H1 (cell line): ENCODE data around the gene PARS2. TPM values are rescaled to one million over a fixed set of nuclear protein-coding genes. Genes with fewer than 3 reads are reported as not detected.

Source experiments
- CTCF ChIA-PET: fragments of 300-600 bp; sonication (Branson Sonifier 250); formaldehyde crosslinking; loops from one replicate; lab custom pipeline; 2021; ENCODE audit not compliant: partially characterized antibody; lab: Charles Lee
- POLR2A ChIA-PET: fragments of 300-600 bp; sonication (Branson Sonifier 250); formaldehyde crosslinking; loops from one replicate; lab custom pipeline; 2021; ENCODE audit warnings: inconsistent platforms; ENCODE audit not compliant: partially characterized antibody; lab: Charles Lee
- DNase-seq, 2 experiments: peaks; one replicate each; pipeline versions ENCODE4 v3.0.0 to v3.0.0-alpha.2; 2010 to 2022; ENCODE audit warnings: low spot score in 2 of 2, low read depth in 1 of 2, mixed read lengths in 1 of 2
- FAIRE-seq: peaks from 2 replicates; lab custom pipeline; 2011; peaks lifted over from hg19 to GRCh38; lab: Jason Lieb, UNC
- H2AFZ ChIP-seq: 2 replicates; pipeline ENCODE4 v1.8.1; 2012; ENCODE audit warnings: low read length, inconsistent platforms
- H2AK5ac ChIP-seq: 2 replicates; pipeline ENCODE4 v1.6.1; 2013; ENCODE audit warnings: low read depth, low read length
- H2BK120ac ChIP-seq: replicated peaks from 2 replicates; pipeline ENCODE3; 2013; ENCODE audit warnings: low read depth, low read length, inconsistent platforms
- H2BK12ac ChIP-seq: 2 replicates; pipeline ENCODE4 v1.6.1; 2013; ENCODE audit warnings: low read depth, low read length
- H2BK15ac ChIP-seq: 2 replicates; pipeline ENCODE4 v1.6.1; 2013; ENCODE audit warnings: low read length
- H2BK20ac ChIP-seq: 2 replicates; pipeline ENCODE4 v1.6.1; 2013; ENCODE audit warnings: low read length
- H2BK5ac ChIP-seq: 2 replicates; pipeline ENCODE4 v1.6.1; 2013; ENCODE audit warnings: low read depth, low read length
- H3K14ac ChIP-seq: 2 replicates; pipeline ENCODE4 v1.6.1; 2013; ENCODE audit warnings: inconsistent platforms; ENCODE audit not compliant: insufficient read length
- H3K18ac ChIP-seq: 2 replicates; pipeline ENCODE4 v1.6.1; 2013; ENCODE audit warnings: low read length; ENCODE audit errors: extremely low read depth
- H3K23ac ChIP-seq: 2 replicates; pipeline ENCODE4 v1.6.1; 2013; ENCODE audit warnings: inconsistent platforms; ENCODE audit not compliant: insufficient read length
- H3K23me2 ChIP-seq: 2 replicates; pipeline ENCODE4 v1.6.1; 2013; ENCODE audit warnings: low read depth, low read length
- H3K27ac ChIP-seq: 2 replicates; pipeline ENCODE4 v1.6.1; 2011; ENCODE audit warnings: low read depth, low read length, inconsistent platforms
- H3K27me3 ChIP-seq, 4 experiments: replicated peaks in 1 of 4; 1 replicate in 1 of 4; 2 replicates in 3 of 4; pipeline versions ENCODE4 v1.6.1 to v1.8.1; 2011 to 2013; ENCODE audit warnings: low read length in 3 of 4, mild to moderate bottlenecking in 3 of 4, inconsistent platforms in 2 of 4, mixed read lengths in 2 of 4, moderate library complexity in 1 of 4; ENCODE audit not compliant: control insufficient read depth in 3 of 4, insufficient read depth in 3 of 4; ENCODE audit errors: extremely low read depth in 1 of 4
- H3K36me3 ChIP-seq, 4 experiments: 2 replicates each; pipeline versions ENCODE4 v1.6.1 to v1.8.1; 2011 to 2013; ENCODE audit warnings: mild to moderate bottlenecking in 4 of 4, low read length in 3 of 4, moderate library complexity in 2 of 4, control low read depth in 1 of 4, inconsistent platforms in 1 of 4; ENCODE audit not compliant: insufficient read depth in 4 of 4, control insufficient read depth in 2 of 4
- H3K4ac ChIP-seq: replicated peaks from 2 replicates; pipeline ENCODE3; 2013; ENCODE audit warnings: low read length, low read depth, mixed read lengths, inconsistent platforms; ENCODE audit not compliant: insufficient read length
- H3K4me1 ChIP-seq, 4 experiments: replicated peaks in 1 of 4; 1 replicate in 1 of 4; 2 replicates in 3 of 4; pipeline versions ENCODE4 v1.6.1 to v1.8.1; 2011 to 2013; ENCODE audit warnings: low read length in 3 of 4, inconsistent platforms in 2 of 4, mixed read lengths in 1 of 4; ENCODE audit not compliant: insufficient read depth in 4 of 4, control insufficient read depth in 3 of 4
- H3K4me2 ChIP-seq, 2 experiments: 2 replicates each; pipeline versions ENCODE4 v1.6.1 to v1.8.1; 2011 to 2013; ENCODE audit warnings: low read depth in 2 of 2, low read length in 2 of 2, control low read depth in 1 of 2, inconsistent platforms in 1 of 2, mild to moderate bottlenecking in 1 of 2; ENCODE audit not compliant: insufficient read depth in 1 of 2
- H3K4me3 ChIP-seq, 4 experiments: fragments of 200-600, 300-600 bp in 1 of 4; sonication (generic), shearing (Covaris generic), sonication (Bioruptor Twin) in 1 of 4; 2 replicates each; pipeline versions ENCODE4 v1.5.1 to v1.8.1; 2011 to 2016; ENCODE audit warnings: low read length in 4 of 4, low read depth in 3 of 4, control low read depth in 2 of 4, inconsistent platforms in 2 of 4, mild to moderate bottlenecking in 2 of 4, mixed read lengths in 1 of 4, moderate library complexity in 1 of 4; ENCODE audit not compliant: insufficient read depth in 2 of 4; ENCODE audit errors: extremely low read depth in 1 of 4
- H3K56ac ChIP-seq: replicated peaks from 2 replicates; pipeline ENCODE3; 2013; ENCODE audit warnings: low read depth, mild to moderate bottlenecking, mixed read lengths, low read length, inconsistent platforms; ENCODE audit not compliant: insufficient read length
- H3K79me1 ChIP-seq: 2 replicates; pipeline ENCODE4 v1.6.1; 2013; ENCODE audit warnings: low read depth, low read length, control low read depth
- H3K79me2 ChIP-seq, 2 experiments: 2 replicates each; pipeline versions ENCODE4 v1.6.1 to v1.8.1; 2012 to 2013; ENCODE audit warnings: low read length in 2 of 2, mild to moderate bottlenecking in 2 of 2, inconsistent platforms in 1 of 2; ENCODE audit not compliant: insufficient read depth in 2 of 2, control insufficient read depth in 1 of 2
- H3K9ac ChIP-seq, 4 experiments: replicated peaks in 1 of 4; 1 replicate in 1 of 4; 2 replicates in 3 of 4; pipeline versions ENCODE4 v1.6.1 to v1.8.1; 2011 to 2013; ENCODE audit warnings: low read depth in 3 of 4, low read length in 3 of 4, control low read depth in 2 of 4, mild to moderate bottlenecking in 2 of 4, moderate library complexity in 2 of 4, inconsistent platforms in 1 of 4; ENCODE audit errors: extremely low read depth in 1 of 4
- H3K9me3 ChIP-seq, 2 experiments: 2 replicates each; pipeline versions ENCODE4 v1.6.1 to v1.8.1; 2012 to 2013; ENCODE audit warnings: mild to moderate bottlenecking in 2 of 2, moderate library complexity in 2 of 2, control low read depth in 1 of 2, inconsistent platforms in 1 of 2, low read depth in 1 of 2, low read length in 1 of 2, mixed read lengths in 1 of 2; ENCODE audit not compliant: insufficient read depth in 2 of 2
- H4K20me1 ChIP-seq, 2 experiments: replicated peaks in 1 of 2; 2 replicates each; pipeline versions ENCODE3 to v1.8.1; 2011 to 2013; ENCODE audit warnings: inconsistent platforms in 2 of 2, low read length in 2 of 2, mild to moderate bottlenecking in 1 of 2; ENCODE audit not compliant: insufficient read depth in 2 of 2, control insufficient read depth in 1 of 2
- H4K5ac ChIP-seq: 2 replicates; pipeline ENCODE4 v1.6.1; 2013; ENCODE audit warnings: low read length, low read depth, mixed read lengths, inconsistent platforms; ENCODE audit not compliant: insufficient read length
- H4K8ac ChIP-seq: 2 replicates; pipeline ENCODE4 v1.8.0; 2013; ENCODE audit warnings: mild to moderate bottlenecking, moderate library complexity, low read length, inconsistent platforms; ENCODE audit not compliant: insufficient read depth; ENCODE audit errors: extremely low read depth
- H4K91ac ChIP-seq: replicated peaks from 2 replicates; pipeline ENCODE3; 2013; ENCODE audit warnings: low read length, mixed read lengths, inconsistent platforms; ENCODE audit not compliant: insufficient read length
- ASH2L ChIP-seq: fragments of 200-600, 300-600 bp; sonication (generic); IDR thresholded peaks from one replicate; pipeline ENCODE4 v1.7.1; 2017; ENCODE audit warnings: low read length
- BCL11A ChIP-seq, 2 experiments: IDR thresholded peaks; one replicate each; pipeline ENCODE4 v1.6.1; 2011; ENCODE audit warnings: low read depth in 2 of 2, low read length in 2 of 2, mild to moderate bottlenecking in 2 of 2
- BRCA1 ChIP-seq: IDR thresholded peaks from 2 replicates; pipeline ENCODE4 v1.6.1; 2012; ENCODE audit warnings: low read depth, low read length, improper control_type of control experiment
- CBX8 ChIP-seq: fragments of 300-800, 300-1000 bp; sonication (generic); IDR thresholded peaks from 2 replicates; pipeline ENCODE4 v1.7.1; 2016; ENCODE audit warnings: low read depth, low read length, borderline replicate concordance
- CHD1 ChIP-seq: IDR thresholded peaks from 2 replicates; pipeline ENCODE4 v1.6.1; 2012; ENCODE audit warnings: low read depth, low read length, improper control_type of control experiment
- CREB1 ChIP-seq: IDR thresholded peaks from 2 replicates; pipeline ENCODE4 v1.6.1; 2012; ENCODE audit warnings: inconsistent platforms
- HDAC2 ChIP-seq, 2 experiments: fragments of 300-600 bp in 1 of 2; sonication (generic) in 1 of 2; IDR thresholded peaks; 2 replicates each; pipeline ENCODE4 v1.6.1; 2011 to 2012; ENCODE audit warnings: low read depth in 2 of 2, low read length in 2 of 2, mild to moderate bottlenecking in 2 of 2, moderate library complexity in 2 of 2, borderline replicate concordance in 1 of 2, inconsistent platforms in 1 of 2
- JUN ChIP-seq: IDR thresholded peaks from 2 replicates; pipeline ENCODE4 v1.6.1; 2011; ENCODE audit warnings: low read depth, mild to moderate bottlenecking, improper control_type of control experiment, low read length
- KDM4A ChIP-seq: IDR thresholded peaks from one replicate; pipeline ENCODE4 v1.7.1; 2012; ENCODE audit warnings: low read depth, mild to moderate bottlenecking, moderate library complexity, low read length, inconsistent platforms; ENCODE audit not compliant: severe bottlenecking
- POLR2AphosphoS5 ChIP-seq: IDR thresholded peaks from 2 replicates; pipeline ENCODE4 v1.6.1; 2011; ENCODE audit warnings: low read depth, low read length
- POU5F1 ChIP-seq: IDR thresholded peaks from 2 replicates; pipeline ENCODE4 v1.6.1; 2011; ENCODE audit warnings: low read depth, mild to moderate bottlenecking, low read length, moderate library complexity
- SIRT6 ChIP-seq: IDR thresholded peaks from one replicate; pipeline ENCODE4 v1.7.1; 2012; ENCODE audit warnings: low read length, inconsistent platforms
- SIX5 ChIP-seq: IDR thresholded peaks from 2 replicates; pipeline ENCODE4 v1.6.1; 2011; ENCODE audit warnings: mild to moderate bottlenecking, low read depth, low read length
- TAF1 ChIP-seq: IDR thresholded peaks from 2 replicates; pipeline ENCODE4 v1.6.1; 2011; ENCODE audit warnings: mild to moderate bottlenecking, low read depth, low read length
- ZNF274 ChIP-seq: IDR thresholded peaks from 2 replicates; pipeline ENCODE4 v1.7.0; 2012; ENCODE audit warnings: low read length, borderline replicate concordance; ENCODE audit errors: extremely low read depth
- WGBS, 2 experiments: shearing (Covaris generic) in 1 of 2; methylation state at CpG; one replicate each; pipeline versions ENCODE4 v1.1.6 to v1.1.7; 2013 to 2015; ENCODE audit warnings: low lambda C conversion rate in 2 of 2, mixed read lengths in 2 of 2, inconsistent platforms in 1 of 2, low coverage in 1 of 2, missing lambda C conversion rate in 1 of 2; ENCODE audit not compliant: insufficient replicate concordance in 2 of 2, insufficient coverage in 1 of 2, insufficient read length in 1 of 2; ENCODE audit errors: extremely low coverage in 1 of 2, missing lambda C conversion rate in 1 of 2; 5-methylcytosine and 5-hydroxymethylcytosine counted together
- polyA plus RNA-seq, 7 experiments: library from polyadenylated mRNA; depleted of rRNA in 3 of 7; stranded (reverse) in 5 of 7; unstranded in 2 of 7; fragments of >200 nt in 5 of 7; fragments of 200-250 nt in 2 of 7; gene quantifications; 1 replicate in 5 of 7; 2 replicates in 1 of 7; 4 replicates in 1 of 7; pipeline versions ENCODE4 v1.2.1 to v1.2.3, GENCODE V29; 2011 to 2013; ENCODE audit warnings: missing spikeins in 2 of 7, mixed read lengths in 2 of 7
- total RNA-seq: library from RNA; stranded (reverse); fragmentation: NEBNext Ultra II Directional; extraction: Animal tissue kit (Norgen Biotek cat#: 25700); gene quantifications from 2 replicates; pipeline ENCODE4 v1.2.1, GENCODE V29; 2021

The PARS2 gene
- total and polyA plus RNA-seq, 2 of the 8 experiments (the other 6 are each of a cell fraction or from before 2014, with no cell fraction given): 8.9 to 10.0 TPM

DNA sequence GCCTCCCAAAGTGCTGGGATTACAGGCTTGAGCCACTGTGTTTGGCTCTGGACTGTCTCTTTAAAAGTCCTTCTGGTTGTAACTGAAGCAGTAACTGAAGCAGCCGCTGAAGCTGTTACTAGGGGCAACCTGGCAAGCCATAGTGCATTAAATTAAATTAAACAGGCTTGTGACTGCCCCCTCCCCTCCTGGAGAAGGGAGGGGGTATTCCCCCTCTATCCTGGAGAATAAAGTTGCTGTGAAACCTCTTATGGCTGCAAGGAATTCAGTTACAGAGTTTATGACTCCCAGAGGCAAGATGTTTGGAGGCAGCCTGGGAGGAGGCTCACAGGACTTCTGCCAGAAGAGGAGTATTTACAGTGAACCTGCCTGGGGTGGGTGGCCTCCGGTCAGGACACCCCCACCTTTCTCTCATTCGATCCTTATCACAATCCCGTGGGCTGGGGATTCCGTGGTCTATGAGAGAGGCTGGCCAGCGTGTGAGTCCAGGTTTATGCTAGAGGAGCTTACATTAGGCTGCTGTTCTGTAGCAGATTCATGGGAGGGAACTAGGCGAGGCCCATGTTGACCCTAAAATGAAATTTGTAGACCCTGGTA is 28.5 kb upstream of the PARS2 start:
- Histone ChIP-seq H3K27ac (no peak overlapping the region), H2BK5ac (no peak overlapping the region), H2BK120ac (no peak overlapping the region), H3K36me3 (no peaks in the 10 kb centered on the region), H4K20me1 (no peaks in the 10 kb centered on the region), H3K4ac (no peak overlapping the region), H4K5ac (no peak overlapping the region), H3K23ac (no peak overlapping the region), H2BK15ac (no peak overlapping the region), H3K14ac (no peak overlapping the region), H3K79me2 (no peaks in the 10 kb centered on the region), H2BK12ac (no peak overlapping the region), H4K91ac (no peak overlapping the region), H3K4me1 (peaks cover 9 to 26% (median 18%) of the 10 kb centered on the region in 4 experiments), H3K9ac (no peak overlapping the region), H4K8ac (no peak overlapping the region), H3K9me3 (peaks cover 0 to 5% of the 10 kb centered on the region in 2 experiments; a peak in 2 of 4 replicates), H2BK20ac (no peak overlapping the region), H3K27me3 (no peaks in the 10 kb centered on the region), H3K56ac (no peak overlapping the region), H2AK5ac (no peak overlapping the region), H2AFZ (no peak overlapping the region), H3K4me2 (no peak overlapping the region), H3K23me2 (no peaks in the 10 kb centered on the region), H3K79me1 (no peaks in the 10 kb centered on the region), H3K4me3 (no peak overlapping the region), H3K18ac (no peak overlapping the region)
- FAIRE-seq: no peak
- WGBS, 2 experiments: 80% methylated on average over 7 of the region's 7 CpGs; no CpG with 5 or more reads in 1 of the 2 experiments
- POLR2A ChIA-PET: interaction anchor here (1.0 to 1.5 kb wide), 3 partner anchors 9 to 77 kb away, joined by 3 to 4 read pairs (median 4); partner anchors contain the start of genes TTC22 and TTC4
- CTCF ChIA-PET: interaction anchor here (0.6 to 8.1 kb wide), 54 partner anchors 8 to 801 kb away, joined by 3 to 80 read pairs (median 4); partner anchors contain the start of genes ACOT11, PARS2, TTC22 and TTC4
- DNase-seq: no peak
- no peak for TF ChIP-seq ASH2L
- TF ChIP-seq POU5F1: no peak
- TF ChIP-seq CBX8: no peak
- no peak for TF ChIP-seq TAF1
- TF ChIP-seq JUN: no peak
- TF ChIP-seq SIRT6: no peak
- no peak for TF ChIP-seq KDM4A
- no peak for TF ChIP-seq POLR2AphosphoS5
- TF ChIP-seq BCL11A (IDR thresholded peaks at IDR 0.05; ENCODE audit: low read depth in 2 of 2, low read length in 2 of 2): no peak
- TF ChIP-seq SIX5: no peak
- TF ChIP-seq CHD1: no peak
- TF ChIP-seq HDAC2 (IDR thresholded peaks at IDR 0.05; ENCODE audit: borderline replicate concordance in 1 of 2, low read depth in 2 of 2, low read length in 2 of 2): no peak
- TF ChIP-seq ZNF274: no peak
- no peak for TF ChIP-seq CREB1
- TF ChIP-seq BRCA1: no peak
